Fibroblast of pulmonary artery (primary cell): ENCODE results near the gene CALHM2.
"Not testable (repeated sequence)": the region's sequence is repeated elsewhere in the genome, so short reads cannot be mapped to it uniquely, and the experiment has no call there.

Source experiments
- DNase-seq: peaks from one replicate; pipeline ENCODE4 v3.0.0-alpha.2; 2010; ENCODE audit warnings: low read depth
- H3K4me3 ChIP-seq: replicated peaks from 2 replicates; pipeline ENCODE4 v1.5.1; 2011; ENCODE audit warnings: low read depth, mild to moderate bottlenecking, control low read depth, low read length, moderate library complexity
- TF ChIP-seq, protein P1 (sequence below): IDR thresholded peaks from 2 replicates; pipeline ENCODE4 v1.5.1; 2011; ENCODE audit warnings: mild to moderate bottlenecking, control low read depth, low read length, inconsistent platforms; ENCODE audit errors: missing control alignments

The CALHM2 gene

DNA sequence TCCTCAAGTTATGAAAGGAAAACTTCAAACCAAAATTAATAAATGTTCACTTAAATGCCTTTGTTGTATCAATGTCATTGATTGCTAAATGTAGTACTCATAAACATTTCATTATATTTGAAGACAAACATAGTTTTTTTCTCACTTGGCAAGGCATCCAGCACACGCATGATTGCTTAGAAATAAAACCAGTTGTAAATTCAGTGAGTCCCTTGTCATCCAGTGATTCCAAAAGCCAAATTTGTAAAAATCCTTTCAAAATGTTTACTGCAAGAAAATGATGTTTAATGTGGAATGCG lies 35.2 kb upstream of the CALHM2 start:
- no peak overlapping the region for H3K4me3 ChIP-seq
- TF ChIP-seq, protein P1, sequence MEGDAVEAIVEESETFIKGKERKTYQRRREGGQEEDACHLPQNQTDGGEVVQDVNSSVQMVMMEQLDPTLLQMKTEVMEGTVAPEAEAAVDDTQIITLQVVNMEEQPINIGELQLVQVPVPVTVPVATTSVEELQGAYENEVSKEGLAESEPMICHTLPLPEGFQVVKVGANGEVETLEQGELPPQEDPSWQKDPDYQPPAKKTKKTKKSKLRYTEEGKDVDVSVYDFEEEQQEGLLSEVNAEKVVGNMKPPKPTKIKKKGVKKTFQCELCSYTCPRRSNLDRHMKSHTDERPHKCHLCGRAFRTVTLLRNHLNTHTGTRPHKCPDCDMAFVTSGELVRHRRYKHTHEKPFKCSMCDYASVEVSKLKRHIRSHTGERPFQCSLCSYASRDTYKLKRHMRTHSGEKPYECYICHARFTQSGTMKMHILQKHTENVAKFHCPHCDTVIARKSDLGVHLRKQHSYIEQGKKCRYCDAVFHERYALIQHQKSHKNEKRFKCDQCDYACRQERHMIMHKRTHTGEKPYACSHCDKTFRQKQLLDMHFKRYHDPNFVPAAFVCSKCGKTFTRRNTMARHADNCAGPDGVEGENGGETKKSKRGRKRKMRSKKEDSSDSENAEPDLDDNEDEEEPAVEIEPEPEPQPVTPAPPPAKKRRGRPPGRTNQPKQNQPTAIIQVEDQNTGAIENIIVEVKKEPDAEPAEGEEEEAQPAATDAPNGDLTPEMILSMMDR, result no peak
- no peak for DNase-seq

DNA sequence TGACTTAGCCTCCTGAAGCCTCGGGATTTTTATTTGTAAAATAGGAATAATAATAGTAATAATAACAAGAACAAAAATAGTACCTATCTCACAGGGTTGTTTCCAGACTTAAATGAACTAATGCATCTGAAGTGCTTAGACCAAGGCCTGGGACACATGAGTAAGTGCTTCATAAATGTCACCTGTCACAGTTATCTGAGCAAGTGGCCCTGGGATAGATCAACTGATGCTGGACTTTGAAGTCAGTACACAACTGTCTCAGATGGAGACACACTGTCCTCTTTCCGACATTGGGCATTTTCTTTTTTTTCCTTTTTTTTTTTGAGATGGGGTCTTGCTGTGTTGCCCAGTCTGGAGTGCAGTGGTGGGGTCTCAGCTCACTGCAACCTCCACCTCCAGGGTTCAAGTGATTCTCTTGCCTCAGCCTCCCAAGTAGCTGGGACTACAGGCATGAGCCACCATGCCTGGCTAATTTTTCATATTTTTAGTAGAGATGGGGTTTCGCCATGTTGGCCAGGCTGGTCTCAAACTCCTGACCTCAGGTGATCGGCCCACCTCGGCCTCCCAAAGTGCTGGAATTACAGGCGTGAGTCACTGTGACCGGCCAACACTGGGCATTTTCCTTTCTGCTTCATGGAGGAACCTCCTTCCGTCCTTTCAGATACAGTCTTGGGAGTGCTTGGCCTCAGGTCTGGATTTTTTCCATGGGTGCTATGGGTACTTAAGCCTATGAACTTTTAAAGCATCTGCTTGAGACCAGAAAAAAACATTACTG lies 34.7 kb upstream of the CALHM2 start:
- H3K4me3 ChIP-seq, DNase-seq: not testable (repeated sequence)

DNA sequence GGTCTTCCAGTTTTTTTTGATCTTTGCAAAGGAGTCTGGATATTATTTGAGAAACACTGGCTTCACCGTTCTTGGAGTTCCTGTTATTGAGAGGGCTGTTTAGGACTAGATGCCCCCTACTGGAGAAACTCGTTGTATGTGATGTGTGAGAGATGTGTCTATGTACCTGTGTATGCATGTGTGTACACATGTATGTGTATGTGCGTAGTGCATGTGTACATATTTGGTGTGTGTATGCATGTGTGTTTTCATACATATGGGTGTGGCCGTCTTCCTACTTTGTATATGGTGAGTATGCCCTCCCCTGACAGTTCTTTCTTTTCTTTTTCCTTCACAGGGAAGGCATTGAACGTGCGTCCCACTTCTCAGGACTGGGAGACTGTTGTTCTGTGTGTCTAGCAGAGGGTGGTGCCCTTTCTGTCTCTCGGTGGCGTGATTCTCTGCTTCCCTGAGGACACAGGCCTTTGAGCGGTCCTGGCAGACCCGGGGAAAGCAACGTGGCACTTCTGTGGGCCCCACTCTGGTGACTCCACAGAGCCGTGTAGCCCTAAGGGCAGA lies 29.9 kb upstream of the CALHM2 start:
- DNase-seq, result peak; percentile 88
- TF ChIP-seq, protein P1, result peak; percentile 83
- no peak overlapping the region for H3K4me3 ChIP-seq

DNA sequence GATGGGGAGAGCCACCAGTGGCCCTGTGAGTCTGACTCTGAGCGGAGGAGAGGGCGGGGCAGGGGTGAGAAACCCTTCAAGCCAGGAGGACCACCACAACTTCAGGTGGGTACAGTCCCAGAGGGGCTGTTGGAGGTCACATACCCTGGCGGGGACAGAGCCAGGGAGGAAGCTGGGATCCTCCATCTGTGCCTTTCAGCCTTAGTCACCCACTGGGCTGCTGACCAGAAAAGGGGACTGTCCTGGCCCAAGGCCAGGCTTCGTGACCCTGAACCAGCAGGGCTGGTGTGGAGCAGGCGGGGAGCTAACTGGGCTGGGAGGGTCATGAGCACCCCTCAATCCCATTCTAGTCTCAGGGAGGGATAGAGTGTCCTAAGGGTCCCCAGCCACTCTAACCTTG lies 28.4 kb upstream of the CALHM2 start:
- peak; percentile 31 for DNase-seq
- H3K4me3 ChIP-seq, result no peak overlapping the region
- TF ChIP-seq, protein P1, result no peak

DNA sequence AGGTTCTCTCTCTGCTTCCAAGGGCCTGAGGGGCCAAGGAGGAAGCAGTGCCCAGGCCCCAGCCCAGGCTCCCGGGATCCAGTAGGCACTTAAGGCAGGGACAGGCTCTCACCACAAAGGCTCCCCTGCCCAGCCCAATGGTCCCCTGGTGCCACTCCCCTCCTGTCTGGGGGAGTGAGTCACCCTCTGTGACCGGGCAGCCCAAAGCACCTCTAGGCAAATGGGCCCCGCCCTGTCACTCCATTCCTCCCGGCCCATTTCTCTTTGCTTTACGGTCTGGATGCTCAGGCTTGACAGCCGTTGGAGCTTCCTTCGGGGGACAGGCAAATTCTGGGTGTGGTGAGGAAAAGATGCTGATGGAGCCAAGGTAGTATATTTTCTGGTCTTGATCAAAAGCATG lies 27.0 kb upstream of the CALHM2 start, which contains the start of gene CALHM3:
Gene CALHM3, minus strand, starts transcription at position 106 of the 400 bp plus-strand sequence. CDS start 208 bp downstream, outside the sequence.
- TF ChIP-seq, protein P1, result no peak
- H3K4me3 ChIP-seq, result no peak within 1 kb of the TSS
- DNase-seq, result no peak

DNA sequence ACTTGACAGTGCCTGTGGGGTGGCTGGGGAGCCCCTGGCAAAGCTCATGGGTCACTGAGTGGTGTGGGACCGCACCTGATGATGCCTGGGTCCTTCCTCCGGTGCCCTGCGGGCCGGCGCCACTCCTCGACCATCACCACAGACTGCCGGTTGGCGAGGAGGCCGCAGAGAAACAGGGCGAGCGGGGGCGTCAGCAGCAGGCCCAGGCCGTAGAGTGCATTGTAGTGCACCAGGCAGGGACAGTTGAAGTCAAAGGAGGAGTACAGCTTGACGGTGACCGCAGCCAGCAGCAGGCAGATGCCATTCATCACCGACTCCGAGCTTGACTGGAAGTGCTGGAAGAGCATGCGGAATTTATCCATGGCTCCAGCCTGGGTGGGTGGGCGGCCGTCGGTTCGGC lies 26.5 kb upstream of the CALHM2 start:
- DNase-seq, result no peak
- no peak overlapping the region for H3K4me3 ChIP-seq
- TF ChIP-seq, protein P1, result no peak

DNA sequence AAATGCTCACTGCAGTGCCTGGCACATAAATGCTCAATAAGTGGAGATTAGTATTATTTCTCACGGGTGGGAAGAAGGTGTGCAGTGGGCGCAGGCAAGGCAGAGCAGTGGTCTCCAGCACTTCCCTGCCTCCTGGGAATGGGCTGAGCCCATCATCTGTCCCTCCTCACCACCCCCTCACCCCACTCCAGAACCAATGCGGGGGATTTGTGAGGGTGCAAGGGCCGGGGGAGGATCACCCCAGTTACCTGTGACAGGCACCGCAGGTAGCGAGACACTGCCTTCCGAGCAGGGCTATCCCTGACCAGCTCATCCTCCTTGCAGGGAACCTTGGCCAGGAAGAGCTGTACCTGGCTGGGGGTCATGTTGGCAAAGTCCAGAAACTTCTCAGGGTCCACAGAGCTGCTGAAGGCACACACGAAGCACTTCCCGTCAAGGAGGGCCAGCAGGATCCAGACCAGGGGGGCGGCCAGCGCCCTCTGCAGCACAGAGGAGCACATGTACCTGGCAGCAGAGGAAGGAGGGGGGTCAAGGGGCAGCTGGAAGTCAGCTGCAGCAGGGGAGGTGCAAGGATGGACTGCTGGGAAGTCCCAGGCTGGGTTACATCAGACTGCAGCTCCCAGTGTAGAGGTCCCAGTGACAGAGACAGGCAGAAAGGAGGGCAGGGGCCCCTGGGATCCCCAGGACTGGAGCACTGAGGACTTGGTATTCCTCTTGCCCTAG lies 24.0 kb upstream of the CALHM2 start:
- H3K4me3 ChIP-seq, result no peak overlapping the region
- TF ChIP-seq, protein P1, result peak; percentile 27
- DNase-seq, result peak; percentile 22
